SKM-1 (cell line): ENCODE measurements around the gene MSH5.
"Not testable (repeated sequence)": the region's sequence is repeated elsewhere in the genome, so short reads cannot be mapped to it uniquely, and the experiment has no call there.

Source experiments
- DNase-seq: peaks from one replicate; lab custom pipeline; 2025; ENCODE audit not compliant: unreplicated experiment; lab: John Stamatoyannopoulos, UW

MSH5 gene

GRCh38 chr6:31796993-31797385, 57.2 kb downstream of the MSH5 start:
- DNase-seq, result no peak

- no peak for DNase-seq
Observed at GRCh38 chr6:31797588-31797987, 57.8 kb downstream of the MSH5 start.

GRCh38 chr6:31799781-31800180, 60.0 kb downstream of the MSH5 start:
- no peak for DNase-seq

- DNase-seq, result not testable (repeated sequence)
Observed at GRCh38 chr6:31801031-31801927, 61.5 kb downstream of the MSH5 start.

GRCh38 chr6:31805939-31806469, 66.2 kb downstream of the MSH5 start:
- DNase-seq, result no peak

GRCh38 chr6:31806470-31807272, 66.9 kb downstream of the MSH5 start, which contains the start of gene LSM2:
Gene LSM2 (minus strand): TSS chr6:31806966. CDS start chr6:31806757, 209 bp downstream.
- peak; percentile 93 for DNase-seq

- DNase-seq, result not testable (repeated sequence)
Observed at GRCh38 chr6:31808599-31808998, 68.8 kb downstream of the MSH5 start.

GRCh38 chr6:31811645-31812044, 71.8 kb downstream of the MSH5 start:
- DNase-seq, result no peak
